Hematopoietic multipotent progenitor cell treated with erythropoietin and hydrocortisone succinate and interleukin-3 and kit ligand, for 17 days (in vitro differentiated cells): ENCODE data around the gene KAZN.

Source experiments
- DNase-seq: peaks from one replicate; pipeline ENCODE4 v3.0.0-alpha.2; 2015; ENCODE audit warnings: low spot score

The KAZN gene

GRCh38 chr1:14647777-14648176, 49.3 kb downstream of the KAZN start:
- DNase-seq: no peak

GRCh38 chr1:14648391-14648790, 49.9 kb downstream of the KAZN start:
- no peak for DNase-seq

GRCh38 chr1:14648896-14649855, 50.7 kb downstream of the KAZN start:
- DNase-seq: no peak

GRCh38 chr1:14649976-14650375, 51.5 kb downstream of the KAZN start:
- no peak for DNase-seq

GRCh38 chr1:14650951-14651350, 52.5 kb downstream of the KAZN start:
- no peak for DNase-seq

- DNase-seq: no peak
Measured at GRCh38 chr1:14652840-14653239, 54.4 kb downstream of the KAZN start.

GRCh38 chr1:14653461-14653960, 55.0 kb downstream of the KAZN start:
- no peak for DNase-seq

- no peak for DNase-seq
Measured at GRCh38 chr1:14654554-14654953, 56.1 kb downstream of the KAZN start.

- no peak for DNase-seq
Measured at GRCh38 chr1:14655385-14655784, 56.9 kb downstream of the KAZN start.

- no peak for DNase-seq
Measured at GRCh38 chr1:14656384-14656937, 58.0 kb downstream of the KAZN start.

GRCh38 chr1:14658642-14659041, 60.2 kb downstream of the KAZN start:
- DNase-seq: no peak

- no peak for DNase-seq
Measured at GRCh38 chr1:14659913-14660312, 61.4 kb downstream of the KAZN start.

- no peak for DNase-seq
Measured at GRCh38 chr1:14660801-14661200, 62.3 kb downstream of the KAZN start.

GRCh38 chr1:14661222-14661621, 62.7 kb downstream of the KAZN start:
- no peak for DNase-seq

- DNase-seq: no peak
Measured at GRCh38 chr1:14662116-14662515, 63.6 kb downstream of the KAZN start.

GRCh38 chr1:14663773-14664172, 65.3 kb downstream of the KAZN start:
- DNase-seq: no peak

GRCh38 chr1:14666373-14666772, 67.9 kb downstream of the KAZN start:
- DNase-seq: no peak

GRCh38 chr1:14666962-14667650, 68.6 kb downstream of the KAZN start:
- no peak for DNase-seq

- no peak for DNase-seq
Measured at GRCh38 chr1:14667651-14667984, 69.1 kb downstream of the KAZN start.

- no peak for DNase-seq
Measured at GRCh38 chr1:14668538-14668937, 70.1 kb downstream of the KAZN start.

- DNase-seq: no peak
Measured at GRCh38 chr1:14672005-14672404, 73.5 kb downstream of the KAZN start.

- DNase-seq: no peak
Measured at GRCh38 chr1:14674030-14674429, 75.5 kb downstream of the KAZN start.

- DNase-seq: no peak
Measured at GRCh38 chr1:14676400-14676799, 77.9 kb downstream of the KAZN start.
